Measurements from ENCODE around the gene IER3.

IER3 gene

DNA sequence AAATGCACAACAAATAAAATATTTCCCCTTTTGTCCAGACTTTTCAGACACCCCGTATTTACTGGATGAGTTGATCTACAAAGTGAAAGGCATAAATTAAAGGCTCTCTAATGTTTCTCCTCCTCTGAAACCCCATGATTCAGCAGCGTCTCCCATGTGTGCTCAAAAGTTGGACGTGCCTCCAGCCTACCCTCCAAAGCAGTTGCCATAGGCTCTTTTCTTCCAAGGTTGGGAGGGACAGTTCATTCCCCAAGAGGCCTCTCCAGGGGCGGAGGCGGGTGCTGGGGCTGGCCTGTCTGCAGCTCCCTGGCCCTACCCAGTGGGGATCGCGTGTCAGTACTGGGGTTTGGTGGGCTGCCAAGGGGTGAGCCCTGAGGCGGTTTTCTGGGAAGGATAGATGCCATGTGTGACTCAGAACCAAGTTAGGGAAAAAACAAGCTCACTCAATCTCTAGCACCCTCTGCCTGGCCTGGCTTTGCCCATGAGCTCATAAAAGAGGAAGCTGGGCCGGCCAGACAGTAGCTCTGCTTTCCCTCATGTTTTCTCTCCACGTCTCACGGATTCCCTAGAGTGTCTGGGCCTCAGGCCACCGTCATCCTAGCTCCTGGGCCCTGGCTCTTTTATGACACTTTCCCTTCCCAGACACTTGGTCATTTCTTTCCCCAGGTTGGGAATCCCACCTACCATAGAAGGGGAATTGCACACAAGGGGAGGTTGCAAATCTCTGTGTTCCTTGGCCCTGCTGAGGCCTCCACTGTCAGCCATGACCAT, 8.0 kb upstream of the IER3 start:
- no peak overlapping the region for H3K9ac ChIP-seq (ENCODE audit: low read length)
- no peaks in the 10 kb centered on the region for H3K36me3 ChIP-seq (ENCODE audit: control insufficient read depth, insufficient read depth, low read length)
- peak overlapping the region; percentile 97 for H3K27ac ChIP-seq (ENCODE audit: low read depth, low read length)
- no peak overlapping the region for H3K4me3 ChIP-seq (ENCODE audit: low read length)
- no peaks in the 10 kb centered on the region for H3K27me3 ChIP-seq (ENCODE audit: control insufficient read depth, insufficient read depth, low read length)
- H3K4me1 ChIP-seq (ENCODE audit: control insufficient read depth, insufficient read depth, low read length) = peaks cover 17% of the 10 kb centered on the region

DNA sequence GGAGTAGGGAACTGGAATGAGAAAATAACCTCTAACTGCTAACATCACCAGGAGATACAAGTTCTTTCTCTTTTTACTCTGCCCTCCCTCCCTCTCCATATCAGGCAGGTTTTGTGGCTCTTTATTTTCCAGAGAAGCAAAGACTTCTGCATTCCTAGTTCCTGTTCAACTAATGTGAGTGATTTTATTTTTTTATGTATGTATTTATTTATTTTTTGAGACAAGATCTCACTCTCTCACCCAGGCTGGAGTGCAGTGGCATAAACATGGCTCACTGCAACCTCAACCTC, 6.0 kb upstream of the IER3 start:
- no peaks in the 10 kb centered on the region for H3K27me3 ChIP-seq (ENCODE audit: control insufficient read depth, insufficient read depth, low read length)
- H3K4me1 ChIP-seq (ENCODE audit: control insufficient read depth, insufficient read depth, low read length) = peaks cover 17% of the 10 kb centered on the region
- H3K4me3 ChIP-seq (ENCODE audit: low read length) = no peak overlapping the region
- H3K27ac ChIP-seq (ENCODE audit: low read depth, low read length) = peak overlapping the region; percentile 18
- no peak overlapping the region for H3K9ac ChIP-seq (ENCODE audit: low read length)
- no peaks in the 10 kb centered on the region for H3K36me3 ChIP-seq (ENCODE audit: control insufficient read depth, insufficient read depth, low read length)

DNA sequence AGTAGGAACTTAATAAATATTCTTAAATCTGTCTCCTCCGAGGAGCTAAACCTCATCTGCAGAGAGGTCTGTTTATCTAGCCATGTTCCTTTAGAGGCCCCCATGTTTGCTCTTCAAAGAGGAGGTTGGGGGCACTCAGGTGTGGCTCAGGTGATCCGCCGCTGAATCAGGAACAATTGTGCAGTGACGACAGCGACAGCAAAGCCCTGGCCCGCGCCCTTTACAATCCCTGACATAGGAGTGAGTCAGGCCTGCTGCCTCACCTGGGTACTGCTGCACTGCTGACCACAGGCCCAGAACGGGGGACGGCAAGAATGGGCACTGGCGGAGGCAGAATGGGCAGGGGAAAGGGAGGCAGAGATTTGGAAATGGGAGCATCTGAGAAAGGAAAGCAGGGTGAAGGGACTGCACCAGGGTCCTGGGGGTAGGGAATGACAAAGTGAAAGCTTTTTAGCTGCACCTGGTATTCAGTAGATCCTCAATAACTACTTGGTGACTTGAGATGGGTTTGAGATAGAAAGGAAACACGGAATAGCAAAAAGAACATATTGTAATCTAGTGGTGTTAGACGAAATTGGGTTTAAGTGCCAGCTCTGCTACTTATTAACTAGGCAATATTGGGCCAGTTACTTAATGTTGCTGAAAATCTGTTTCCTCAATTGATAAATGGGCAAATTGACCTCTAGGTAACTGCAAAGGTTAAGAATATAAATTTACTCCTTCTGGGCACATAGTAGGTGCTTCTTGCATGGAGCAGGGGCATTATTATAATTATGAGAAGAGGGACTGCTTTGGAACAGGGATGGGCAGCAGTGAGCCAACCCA, 5.4 kb upstream of the IER3 start:
- H3K27me3 ChIP-seq (ENCODE audit: control insufficient read depth, insufficient read depth, low read length) = no peaks in the 10 kb centered on the region
- H3K36me3 ChIP-seq (ENCODE audit: control insufficient read depth, insufficient read depth, low read length) = no peaks in the 10 kb centered on the region
- peak overlapping the region; percentile 18 for H3K27ac ChIP-seq (ENCODE audit: low read depth, low read length)
- no peak overlapping the region for H3K4me3 ChIP-seq (ENCODE audit: low read length)
- no peak overlapping the region for H3K9ac ChIP-seq (ENCODE audit: low read length)
- peaks cover 17% of the 10 kb centered on the region for H3K4me1 ChIP-seq (ENCODE audit: control insufficient read depth, insufficient read depth, low read length)

DNA sequence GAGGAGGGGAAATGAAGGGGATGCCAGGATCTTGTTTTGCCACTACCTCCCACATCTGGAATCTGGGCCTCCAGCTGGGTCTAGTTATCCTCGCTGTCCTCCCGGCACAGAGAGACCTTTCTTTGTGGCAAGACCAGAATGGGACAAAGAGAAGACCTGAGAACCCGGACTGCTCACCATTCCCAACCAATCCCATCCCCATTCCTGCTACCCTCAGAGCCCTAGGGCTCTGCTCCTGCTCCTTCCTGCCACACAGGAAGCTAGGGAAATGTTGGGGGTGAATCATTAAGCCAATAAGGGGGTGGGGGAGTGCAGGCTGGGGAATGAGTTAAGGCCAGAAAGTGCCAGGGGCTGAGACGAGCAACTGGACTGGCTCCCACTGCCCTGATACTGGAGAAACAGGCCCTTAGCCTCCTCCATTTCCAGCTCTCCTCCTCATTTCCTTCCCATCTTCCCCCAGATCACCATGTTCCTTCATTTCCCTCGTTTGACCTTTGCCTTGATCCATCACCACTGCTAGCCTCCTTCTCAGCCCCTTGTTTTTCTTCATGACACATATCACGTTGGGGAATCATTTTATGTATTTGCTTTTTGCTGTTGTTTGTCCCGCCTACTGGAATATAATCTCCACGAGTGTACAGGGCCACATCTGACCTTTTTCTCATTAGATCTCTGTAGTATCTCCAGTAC, 4.6 kb upstream of the IER3 start:
- peak overlapping the region; percentile 18 for H3K27ac ChIP-seq (ENCODE audit: low read depth, low read length)
- no peak overlapping the region for H3K9ac ChIP-seq (ENCODE audit: low read length)
- H3K27me3 ChIP-seq (ENCODE audit: control insufficient read depth, insufficient read depth, low read length) = no peaks in the 10 kb centered on the region
- no peaks in the 10 kb centered on the region for H3K36me3 ChIP-seq (ENCODE audit: control insufficient read depth, insufficient read depth, low read length)
- no peak overlapping the region for H3K4me3 ChIP-seq (ENCODE audit: low read length)
- peaks cover 17% of the 10 kb centered on the region for H3K4me1 ChIP-seq (ENCODE audit: control insufficient read depth, insufficient read depth, low read length)

DNA sequence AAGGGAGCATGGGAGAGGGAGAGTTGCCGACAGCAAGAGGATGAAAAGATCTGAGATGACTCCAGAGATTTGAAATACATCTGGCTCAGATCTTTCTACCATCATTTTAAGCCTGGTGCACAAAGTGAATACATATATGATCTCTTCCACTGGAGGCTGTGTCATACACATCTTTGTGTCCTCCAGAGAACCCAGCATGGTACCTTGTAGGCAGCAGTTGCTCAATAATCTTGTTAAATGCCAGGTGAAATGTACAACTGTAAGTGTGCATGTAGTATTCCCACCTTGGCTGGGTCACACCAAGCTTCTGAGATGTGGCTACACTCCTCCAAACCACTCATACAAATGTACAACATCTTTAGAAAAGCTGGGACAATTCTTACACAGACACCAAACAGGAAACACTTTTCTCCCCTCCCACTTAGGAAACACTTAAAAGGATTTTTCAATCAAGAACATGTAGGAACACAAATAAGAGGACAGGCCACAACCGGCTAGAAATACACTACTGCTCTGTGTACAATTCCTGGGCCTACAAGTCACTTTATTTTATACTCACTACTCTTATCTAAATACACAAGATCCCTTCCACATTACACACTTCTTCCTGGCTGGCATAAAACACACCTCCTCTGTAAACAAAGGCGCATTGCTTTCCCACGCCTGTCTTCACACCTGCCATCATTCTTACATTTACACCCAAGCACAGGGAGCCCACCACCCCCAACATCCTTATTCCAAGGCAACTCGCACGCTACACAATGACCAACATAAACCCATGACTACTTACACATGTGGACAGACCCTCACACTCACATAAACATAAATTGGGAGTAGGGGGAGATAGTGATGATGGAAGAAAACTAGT, 3.8 kb upstream of the IER3 start:
- H3K27me3 ChIP-seq (ENCODE audit: control insufficient read depth, insufficient read depth, low read length) = no peaks in the 10 kb centered on the region
- peak overlapping the region; percentile 21 for H3K27ac ChIP-seq (ENCODE audit: low read depth, low read length)
- no peak overlapping the region for H3K4me3 ChIP-seq (ENCODE audit: low read length)
- H3K36me3 ChIP-seq (ENCODE audit: control insufficient read depth, insufficient read depth, low read length) = no peaks in the 10 kb centered on the region
- peaks cover 13% of the 10 kb centered on the region for H3K4me1 ChIP-seq (ENCODE audit: control insufficient read depth, insufficient read depth, low read length)
- no peak overlapping the region for H3K9ac ChIP-seq (ENCODE audit: low read length)

DNA sequence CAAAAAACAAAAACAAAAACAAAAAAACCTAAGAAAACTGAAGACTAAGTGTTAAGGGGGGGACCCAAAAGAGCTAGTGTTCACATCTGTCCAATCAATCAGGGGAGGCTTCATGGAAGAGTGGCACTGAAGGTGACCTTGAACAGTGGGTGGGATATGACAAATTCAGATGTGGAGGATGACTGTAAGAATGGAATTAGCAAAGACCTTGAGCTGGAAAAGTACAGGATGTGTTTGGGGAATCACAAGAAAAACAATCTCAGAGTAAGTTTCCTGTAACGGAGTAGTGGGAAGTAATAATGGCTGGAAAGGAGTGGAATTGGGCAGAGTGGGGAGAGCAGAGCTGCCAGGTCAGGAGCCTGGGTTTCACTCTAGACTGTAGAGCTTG, 2.9 kb upstream of the IER3 start:
- Histone ChIP-seq H3K9ac (ENCODE audit: low read length) (no peak overlapping the region), H3K27ac (ENCODE audit: low read depth, low read length) (peak overlapping the region; percentile 11), H3K36me3 (ENCODE audit: control insufficient read depth, insufficient read depth, low read length) (no peaks in the 10 kb centered on the region), H3K4me3 (ENCODE audit: low read length) (no peak overlapping the region), H3K27me3 (ENCODE audit: control insufficient read depth, insufficient read depth, low read length) (no peaks in the 10 kb centered on the region), H3K4me1 (ENCODE audit: control insufficient read depth, insufficient read depth, low read length) (peaks cover 8% of the 10 kb centered on the region)

DNA sequence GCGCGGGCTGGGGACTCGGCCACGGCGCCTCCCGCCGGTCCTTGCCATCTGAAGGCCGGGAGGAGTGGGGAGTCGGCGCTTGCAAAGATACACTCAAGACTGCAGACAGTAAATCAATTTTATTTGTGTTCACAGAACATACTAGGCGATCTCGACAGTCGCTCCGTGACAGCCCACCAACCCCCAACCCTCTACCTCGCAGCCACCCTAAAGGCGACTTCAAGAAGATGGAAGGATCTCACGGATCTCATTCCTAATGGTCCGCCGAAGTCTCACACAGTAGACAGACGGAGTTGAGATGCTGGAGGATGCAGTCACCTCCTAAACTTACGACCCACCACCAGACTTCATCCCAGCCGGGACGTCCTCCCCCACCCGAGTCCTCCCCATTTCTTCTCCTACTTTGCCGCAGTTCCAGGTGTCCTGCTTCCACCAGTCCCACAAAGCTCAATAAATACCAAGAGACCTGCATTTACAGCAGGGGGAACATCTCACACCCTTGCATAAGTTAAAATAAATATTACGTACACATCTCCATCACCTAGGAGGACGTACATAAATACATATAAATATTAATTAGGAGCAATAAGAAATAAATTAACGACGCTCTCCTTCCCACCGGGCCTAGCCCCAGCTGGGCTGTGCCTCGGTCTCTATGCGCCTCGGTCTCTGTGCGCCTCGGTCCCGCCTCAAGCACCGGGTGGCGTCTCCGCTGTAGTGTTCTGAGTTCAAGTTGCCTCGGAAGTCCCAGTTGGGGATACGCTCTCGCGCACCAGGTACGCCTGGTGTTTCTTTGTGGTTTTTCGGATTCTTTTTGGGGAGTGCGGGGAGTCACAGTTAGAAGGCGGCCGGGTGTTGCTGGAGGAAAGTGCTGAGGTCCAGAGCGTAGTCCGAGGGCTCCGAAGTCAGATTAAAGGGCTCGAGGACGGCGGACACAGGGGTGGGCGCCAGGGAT, 971 bp downstream of the IER3 start:
- H3K4me1 ChIP-seq (ENCODE audit: control insufficient read depth, insufficient read depth, low read length) = peaks cover 16% of the 10 kb centered on the region
- peak overlapping the region; percentile 97 for H3K27ac ChIP-seq (ENCODE audit: low read depth, low read length)
- peak overlapping the region; percentile 94 for H3K9ac ChIP-seq (ENCODE audit: low read length)
- H3K4me3 ChIP-seq (ENCODE audit: low read length) = peak overlapping the region; percentile 89
- peaks cover 21% of the 10 kb centered on the region for H3K36me3 ChIP-seq (ENCODE audit: control insufficient read depth, insufficient read depth, low read length)
- H3K27me3 ChIP-seq (ENCODE audit: control insufficient read depth, insufficient read depth, low read length) = no peaks in the 10 kb centered on the region

DNA sequence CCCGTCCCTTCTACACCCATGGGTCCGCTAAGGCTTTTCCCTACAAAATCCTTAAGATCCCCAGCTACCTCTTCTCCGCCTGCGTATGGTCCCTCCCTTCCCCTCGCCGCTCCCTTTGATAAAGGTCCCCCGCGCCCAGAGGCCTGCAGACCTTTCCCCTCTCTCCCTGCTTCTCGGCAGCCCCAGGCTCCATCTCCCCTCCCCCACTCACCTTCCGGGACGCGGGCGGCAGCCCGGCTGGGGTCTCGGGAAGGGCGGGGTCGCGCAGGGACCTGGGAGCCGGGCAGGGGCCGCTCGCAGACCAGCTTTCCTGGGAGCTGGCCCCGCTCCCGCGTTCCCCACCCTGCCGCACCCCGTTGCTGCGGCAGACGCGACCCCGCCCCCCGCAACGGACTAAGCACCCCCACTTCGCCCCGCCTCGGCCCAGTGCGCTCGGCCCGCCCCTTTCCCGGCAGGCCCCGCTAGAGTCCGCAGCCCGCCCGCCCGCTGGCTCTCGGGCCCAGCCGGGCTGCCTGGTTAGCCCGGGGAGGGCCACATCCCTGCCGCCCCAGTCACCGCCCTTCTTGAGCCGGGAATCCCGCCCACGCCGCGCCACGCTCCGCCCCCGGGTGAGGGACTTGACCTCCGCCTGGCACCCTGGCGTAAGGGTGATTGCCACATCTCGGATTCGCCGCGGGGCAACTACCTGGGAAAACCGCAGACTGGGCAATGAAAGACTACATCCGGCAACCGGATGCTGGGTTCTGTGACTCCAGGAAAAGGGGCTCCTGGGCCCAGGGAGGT, 1.8 kb downstream of the IER3 start, which contains the start of gene FLOT1:
Gene FLOT1, minus strand, starts transcription at position 372 of the 783 bp plus-strand sequence. CDS start 498 bp downstream, outside the sequence.
- Histone ChIP-seq H3K4me1 (ENCODE audit: control insufficient read depth, insufficient read depth, low read length) (peaks cover 16% of the 10 kb centered on the region), H3K4me3 (ENCODE audit: low read length) (peak within 1 kb of the TSS; percentile 93), H3K9ac (ENCODE audit: low read length) (peak within 1 kb of the TSS; percentile 96), H3K36me3 (ENCODE audit: control insufficient read depth, insufficient read depth, low read length) (peaks cover 28% of the 10 kb centered on the region), H3K27me3 (ENCODE audit: control insufficient read depth, insufficient read depth, low read length) (no peaks in the 10 kb centered on the region), H3K27ac (ENCODE audit: low read depth, low read length) (peak within 1 kb of the TSS; percentile 97)

DNA sequence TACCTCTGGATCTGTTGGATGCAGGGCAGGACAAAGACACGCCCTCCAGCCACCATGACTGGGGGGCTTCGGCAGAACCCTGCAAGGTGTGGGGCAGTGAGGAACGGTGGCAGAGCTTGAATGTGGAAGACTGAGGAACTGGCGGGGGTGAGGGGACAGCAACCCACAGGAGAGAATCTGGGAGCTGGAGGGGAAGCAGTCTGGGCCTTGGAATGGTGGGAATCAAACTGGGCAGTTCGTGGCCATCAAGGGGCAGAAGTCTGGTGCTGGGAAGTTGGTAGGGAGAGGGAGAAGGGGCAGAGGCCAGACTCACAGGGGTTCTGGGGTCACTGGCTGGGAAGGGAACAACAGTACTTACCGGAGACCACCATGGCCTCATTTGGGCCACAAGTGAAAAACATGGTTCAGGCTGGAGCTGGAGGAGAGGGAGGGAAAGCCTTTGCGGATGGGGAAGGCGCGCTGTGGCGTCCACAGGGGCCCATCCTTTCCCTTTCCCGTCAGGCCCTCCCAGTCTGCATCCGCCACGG, 2.5 kb downstream of the IER3 start:
- Histone ChIP-seq H3K4me1 (ENCODE audit: control insufficient read depth, insufficient read depth, low read length) (peaks cover 16% of the 10 kb centered on the region), H3K27ac (ENCODE audit: low read depth, low read length) (peak overlapping the region; percentile 97), H3K9ac (ENCODE audit: low read length) (peak overlapping the region; percentile 96), H3K4me3 (ENCODE audit: low read length) (peak overlapping the region; percentile 93), H3K36me3 (ENCODE audit: control insufficient read depth, insufficient read depth, low read length) (peaks cover 31% of the 10 kb centered on the region), H3K27me3 (ENCODE audit: control insufficient read depth, insufficient read depth, low read length) (no peaks in the 10 kb centered on the region)

DNA sequence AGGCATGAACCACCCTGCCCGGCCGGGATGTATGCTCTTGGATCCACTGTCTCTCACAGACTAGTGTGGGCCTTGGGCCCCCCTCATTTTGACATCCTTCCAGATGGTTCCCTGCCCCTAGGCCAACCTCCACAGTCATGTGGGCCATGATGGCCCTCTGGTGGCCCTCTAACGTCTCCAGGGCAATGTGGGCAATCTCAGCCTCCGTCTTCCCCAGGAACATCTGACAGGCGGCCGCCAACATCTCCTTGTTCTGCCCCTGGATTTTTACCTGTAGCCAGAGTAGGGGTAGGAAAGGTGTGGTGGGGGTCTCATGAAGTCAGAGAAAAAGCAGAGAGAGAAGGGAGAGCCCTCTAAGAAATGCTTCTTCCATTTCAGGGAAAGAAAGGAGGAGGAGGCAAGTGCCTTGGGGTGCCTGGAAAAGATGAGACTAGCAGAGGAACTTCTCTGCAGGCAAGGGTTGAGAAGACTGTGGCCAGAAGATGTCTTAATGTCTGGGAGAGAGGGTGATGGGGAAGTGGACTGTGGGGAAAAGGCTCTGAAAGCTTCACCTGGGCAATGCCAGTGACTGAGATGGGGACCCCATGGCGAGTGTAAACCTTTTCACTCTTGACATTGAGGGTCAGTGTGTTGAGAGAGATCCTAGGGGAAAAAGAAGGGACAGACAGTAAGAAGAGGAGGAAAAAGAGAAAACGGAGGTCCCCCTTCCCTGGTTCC, 3.1 kb downstream of the IER3 start:
- H3K27ac ChIP-seq (ENCODE audit: low read depth, low read length) = peak overlapping the region; percentile 97
- peaks cover 31% of the 10 kb centered on the region for H3K36me3 ChIP-seq (ENCODE audit: control insufficient read depth, insufficient read depth, low read length)
- peak overlapping the region; percentile 93 for H3K4me3 ChIP-seq (ENCODE audit: low read length)
- H3K27me3 ChIP-seq (ENCODE audit: control insufficient read depth, insufficient read depth, low read length) = no peaks in the 10 kb centered on the region
- peak overlapping the region; percentile 96 for H3K9ac ChIP-seq (ENCODE audit: low read length)
- peaks cover 16% of the 10 kb centered on the region for H3K4me1 ChIP-seq (ENCODE audit: control insufficient read depth, insufficient read depth, low read length)

Data from rectal smooth muscle tissue (tissue), 1 donor.